K562 (cell line): ENCODE measurements around the gene RPL27. TPM values are rescaled to one million over a fixed set of nuclear protein-coding genes. Genes with fewer than 3 reads are reported as not detected.

Experiments used
- BDP1 ChIP-seq: IDR thresholded peaks from 3 replicates; pipeline ENCODE4 v1.6.1; 2011; ENCODE audit not compliant: insufficient read length, insufficient read depth
- DLX4 ChIP-seq: fragments of 250-450 bp; sonication (Bioruptor Pico); IDR thresholded peaks from 2 replicates; pipeline ENCODE4 v1.6.1; 2021; ENCODE audit warnings: mild to moderate bottlenecking
- HDAC1 ChIP-seq, 2 experiments: fragments of 450-650 bp; IDR thresholded peaks; 2 replicates each; pipeline ENCODE4 v1.6.1; 2016 to 2017; ENCODE audit warnings: inconsistent platforms in 1 of 2, mild to moderate bottlenecking in 1 of 2, moderate library complexity in 1 of 2
- HDGF ChIP-seq: fragments of 450-650 bp; IDR thresholded peaks from 2 replicates; pipeline ENCODE4 v1.6.1; 2016
- HMGN3 ChIP-seq: IDR thresholded peaks from 2 replicates; pipeline ENCODE4 v1.6.1; 2011; ENCODE audit warnings: borderline replicate concordance, low read depth, mild to moderate bottlenecking, mixed read lengths, low read length; ENCODE audit not compliant: insufficient read length; ENCODE audit errors: extremely low read depth
- MGA ChIP-seq: fragments of 450-650 bp; IDR thresholded peaks from 2 replicates; pipeline ENCODE4 v1.6.1; 2016; ENCODE audit warnings: mild to moderate bottlenecking, moderate library complexity
- NEUROD1 ChIP-seq: fragments of 150-350 bp; IDR thresholded peaks from 2 replicates; pipeline ENCODE4 v1.6.1; 2014; ENCODE audit warnings: borderline replicate concordance, low read length, low read depth; ENCODE audit not compliant: partially characterized antibody
- NFXL1 ChIP-seq: fragments of 450-650 bp; formaldehyde crosslinking; IDR thresholded peaks from 2 replicates; pipeline ENCODE4 v1.4.0; 2021; ENCODE audit warnings: mild to moderate bottlenecking
- OTX1 ChIP-seq: fragments of 450-650 bp; formaldehyde crosslinking; IDR thresholded peaks from 2 replicates; pipeline ENCODE4 v1.4.0; 2022; ENCODE audit warnings: mild to moderate bottlenecking
- PHB ChIP-seq: fragments of 250-450 bp; sonication (Bioruptor Pico); IDR thresholded peaks from 2 replicates; pipeline ENCODE4 v1.5.0; 2021
- PPARD ChIP-seq: fragments of 250-450 bp; sonication (Bioruptor Pico); IDR thresholded peaks from 2 replicates; pipeline ENCODE4 v1.8.0; 2022; ENCODE audit warnings: inconsistent platforms, mild to moderate bottlenecking, moderate library complexity
- ZC3H11A ChIP-seq: IDR thresholded peaks from 2 replicates; pipeline ENCODE4 v1.6.1; 2012; ENCODE audit warnings: low read depth, low read length, improper control_type of control experiment
- ZNF12 ChIP-seq: sonication (generic); formaldehyde crosslinking; IDR thresholded peaks from 2 replicates; pipeline ENCODE4 v1.4.0; 2020; ENCODE audit warnings: mild to moderate bottlenecking, missing genetic modification reagents
- ZNF395 ChIP-seq: fragments of 200-800 bp; sonication (Bioruptor generic); IDR thresholded peaks from 2 replicates; pipeline ENCODE4 v1.6.1; 2017; ENCODE audit warnings: missing genetic modification characterization, missing compliant biosample characterization
- ZSCAN29 ChIP-seq: fragments of 450-650 bp; IDR thresholded peaks from 2 replicates; pipeline ENCODE4 v1.6.1; 2017
- polyA plus RNA-seq, 8 experiments: library from polyadenylated mRNA; depleted of rRNA in 4 of 8; stranded (reverse) in 5 of 8; unstranded in 3 of 8; fragments of >200 nt; fragmentation: Nextera tagmentation in 2 of 8; fragmentation: Illumina TruSeq in 1 of 8; extraction: Ambion mirVana in 2 of 8; extraction: Trizol in 1 of 8; gene quantifications; 2 replicates each; pipeline versions ENCODE4 v1.2.1 to v1.2.3, GENCODE V29; 2011 to 2014; ENCODE audit warnings: inconsistent platforms in 1 of 8, missing spikeins in 1 of 8
- total RNA-seq, 7 experiments: library from RNA; depleted of rRNA in 6 of 7; stranded (reverse); fragments of >200 nt in 6 of 7; fragmentation: Illumina TruSeq in 2 of 7; extraction: Trizol in 2 of 7; gene quantifications; 2 replicates each; pipeline versions ENCODE4 v1.2.1 to v1.2.3, GENCODE V29; 2011 to 2021; ENCODE audit warnings: low replicate concordance in 1 of 7

RPL27 gene
- total and polyA plus RNA-seq, 9 of the 15 experiments (the other 6 are each of a cell fraction or from before 2014, with no cell fraction given) = 1,539 to 6,155 (median 3,710) TPM

GRCh38 chr17:43020789-43021740 lies 22.8 kb downstream of the RPL27 start (continued):
- TF ChIP-seq MGA (peak; percentile 83), ZC3H11A (no peak), HMGN3 (peak; percentile 82), NEUROD1 (peak; percentile 72), ZNF12 (CRISPR knock-in tag) (no peak), ZSCAN29 (no peak), HDGF (no peak), ZNF395 (CRISPR knock-in tag) (peak; percentile 78), PPARD (CRISPR knock-in tag) (no peak), DLX4 (no peak), BDP1 (no peak), OTX1 (CRISPR knock-in tag) (peak; percentile 47; the same call in 1 of the 2 replicates), PHB (CRISPR knock-in tag) (no peak), HDAC1 (IDR thresholded peaks at IDR 0.05) (peak in 1 of 2 experiments; percentile 93; a peak in 2 of 4 replicates), NFXL1 (CRISPR knock-in tag) (no peak)
